IMR-90 (cell line): ENCODE data around the gene RPS8. TPM values are rescaled to one million over a fixed set of nuclear protein-coding genes. Genes with fewer than 3 reads are reported as not detected.
A peak's percentile ranks its signal among the peaks of the same experiment; 100 is the strongest.

ENCODE experiments used
- ATAC-seq: fragments of 200-7000 bp; cut with Tn5 transposase; 2 replicates; pipeline ENCODE4 v1.9.1; 2020; ENCODE audit warnings: low read depth, mild to moderate bottlenecking, moderate library complexity
- BruUV-seq: library from RNA; stranded (reverse); fragments of 400-500 nt; replicated peaks from 2 replicates; lab custom pipeline; 2021; lab: Mats Ljungman, UMichigan
- CTCF ChIA-PET: fragments of 300-600 bp; formaldehyde crosslinking; extraction: SDS; loops from one replicate; lab custom pipeline; 2021; ENCODE audit warnings: antibody characterized with exemption; lab: Yijun Ruan, JAX
- POLR2A ChIA-PET: fragments of 300-600 bp; sonication (Branson Sonifier 250); formaldehyde crosslinking; loops from one replicate; lab custom pipeline; 2022; ENCODE audit warnings: antibody characterized with exemption; ENCODE audit not compliant: unreplicated experiment; lab: Charles Lee
- DNase-seq: peaks from one replicate; pipeline ENCODE4 v3.0.0; 2013
- H2AFZ ChIP-seq: replicated peaks from 2 replicates; pipeline ENCODE3; 2013; ENCODE audit warnings: low read length, mild to moderate bottlenecking; ENCODE audit not compliant: poor library complexity
- H2AK5ac ChIP-seq: 2 replicates; pipeline ENCODE4 v1.6.1; 2013; ENCODE audit warnings: low read depth, low read length, inconsistent platforms
- H2AK9ac ChIP-seq: replicated peaks from 2 replicates; pipeline ENCODE3; 2013; ENCODE audit warnings: mild to moderate bottlenecking, low read depth, low read length, moderate library complexity; ENCODE audit not compliant: poor library complexity
- H2BK120ac ChIP-seq: 2 replicates; pipeline ENCODE4 v1.6.1; 2013; ENCODE audit warnings: low read depth, low read length, inconsistent platforms
- H2BK15ac ChIP-seq: 3 replicates; pipeline ENCODE4 v1.6.1; 2013; ENCODE audit warnings: low read depth, low read length, inconsistent platforms
- H2BK20ac ChIP-seq: 2 replicates; pipeline ENCODE4 v1.6.1; 2013; ENCODE audit warnings: low read depth, mild to moderate bottlenecking, inconsistent platforms, low read length, moderate library complexity
- H2BK5ac ChIP-seq: 2 replicates; pipeline ENCODE4 v1.6.1; 2013; ENCODE audit warnings: mild to moderate bottlenecking, low read depth, low read length, inconsistent platforms; ENCODE audit not compliant: poor library complexity, severe bottlenecking
- H3K14ac ChIP-seq: replicated peaks from 2 replicates; pipeline ENCODE4 v1.6.1; 2013; ENCODE audit warnings: low read depth, low read length, inconsistent platforms
- H3K18ac ChIP-seq: 2 replicates; pipeline ENCODE4 v1.6.1; 2013; ENCODE audit warnings: low read depth, low read length, control low read depth
- H3K23ac ChIP-seq: 2 replicates; pipeline ENCODE4 v1.6.1; 2013; ENCODE audit warnings: low read depth, low read length, inconsistent platforms
- H3K27ac ChIP-seq: 2 replicates; pipeline ENCODE4 v1.5.1; 2013; ENCODE audit warnings: mild to moderate bottlenecking, control low read depth, low read length; ENCODE audit not compliant: insufficient read depth
- H3K27me3 ChIP-seq: 2 replicates; pipeline ENCODE4 v1.6.1; 2013; ENCODE audit warnings: low read length; ENCODE audit not compliant: control insufficient read depth, insufficient read depth
- H3K36me3 ChIP-seq: 2 replicates; pipeline ENCODE4 v1.6.1; 2013; ENCODE audit warnings: low read length, mixed read lengths; ENCODE audit not compliant: control insufficient read depth, insufficient read depth
- H3K4ac ChIP-seq: 2 replicates; pipeline ENCODE4 v1.6.1; 2013; ENCODE audit warnings: low read depth, low read length, inconsistent platforms
- H3K4me1 ChIP-seq: 2 replicates; pipeline ENCODE4 v1.6.1; 2013; ENCODE audit warnings: low read length, mixed read lengths; ENCODE audit not compliant: control insufficient read depth, insufficient read depth
- H3K4me2 ChIP-seq: 2 replicates; pipeline ENCODE4 v1.6.1; 2013; ENCODE audit warnings: low read depth, mild to moderate bottlenecking, control low read depth, low read length, moderate library complexity
- H3K4me3 ChIP-seq: 2 replicates; pipeline ENCODE4 v1.5.1; 2013; ENCODE audit warnings: low read depth, mild to moderate bottlenecking, control low read depth, low read length, moderate library complexity; ENCODE audit not compliant: insufficient read depth
- H3K56ac ChIP-seq: 2 replicates; pipeline ENCODE4 v1.6.1; 2013; ENCODE audit warnings: low read length, inconsistent platforms; ENCODE audit not compliant: insufficient read depth; ENCODE audit errors: extremely low read depth
- H3K79me1 ChIP-seq, 2 experiments: 2 replicates each; pipeline ENCODE4 v1.6.1; 2013; ENCODE audit warnings: low read length in 2 of 2, inconsistent platforms in 1 of 2, low read depth in 1 of 2
- H3K9ac ChIP-seq: 2 replicates; pipeline ENCODE4 v1.6.1; 2013; ENCODE audit warnings: low read depth, low read length, control low read depth
- H3K9me1 ChIP-seq: 2 replicates; pipeline ENCODE4 v1.6.1; 2013; ENCODE audit warnings: low read length, inconsistent platforms; ENCODE audit not compliant: insufficient read depth
- H3K9me3 ChIP-seq: 2 replicates; pipeline ENCODE4 v1.6.1; 2013; ENCODE audit warnings: low read length; ENCODE audit not compliant: control insufficient read depth, insufficient read depth
- H4K20me1 ChIP-seq: 2 replicates; pipeline ENCODE4 v1.6.1; 2013; ENCODE audit warnings: low read length, inconsistent platforms; ENCODE audit not compliant: insufficient read depth
- H4K5ac ChIP-seq: 2 replicates; pipeline ENCODE4 v1.6.1; 2013; ENCODE audit warnings: mild to moderate bottlenecking, low read depth, low read length, control low read depth
- H4K8ac ChIP-seq, 2 experiments: 2 replicates each; pipeline ENCODE4 v1.6.1; 2013; ENCODE audit warnings: low read depth in 2 of 2, low read length in 2 of 2, control low read depth in 1 of 2, inconsistent platforms in 1 of 2
- H4K91ac ChIP-seq: 2 replicates; pipeline ENCODE4 v1.6.1; 2013; ENCODE audit warnings: low read depth, low read length, inconsistent platforms; ENCODE audit not compliant: insufficient read depth
- MAFK ChIP-seq: IDR thresholded peaks from 2 replicates; pipeline ENCODE4 v1.6.1; 2012; ENCODE audit warnings: low read depth, low read length, improper control_type of control experiment
- MAZ ChIP-seq: IDR thresholded peaks from 2 replicates; pipeline ENCODE4 v1.6.1; 2012; ENCODE audit warnings: low read depth, mild to moderate bottlenecking, low read length, improper control_type of control experiment, moderate library complexity, borderline replicate concordance
- MXI1 ChIP-seq: IDR thresholded peaks from 2 replicates; pipeline ENCODE4 v1.6.1; 2012; ENCODE audit warnings: low read depth, mild to moderate bottlenecking, low read length, moderate library complexity, borderline replicate concordance
- POLR2A ChIP-seq: IDR thresholded peaks from 2 replicates; pipeline ENCODE4 v1.6.1; 2012; ENCODE audit warnings: mild to moderate bottlenecking, low read depth, low read length
- RAD21 ChIP-seq: IDR thresholded peaks from 2 replicates; pipeline ENCODE4 v1.6.1; 2012; ENCODE audit warnings: low read length, improper control_type of control experiment
- RCOR1 ChIP-seq: IDR thresholded peaks from 2 replicates; pipeline ENCODE4 v1.6.1; 2012; ENCODE audit warnings: mild to moderate bottlenecking, low read length, improper control_type of control experiment; ENCODE audit not compliant: insufficient replicate concordance
- WGBS, 2 experiments: methylation state at CpG; one replicate each; pipeline versions ENCODE4 v1.1.5 to v1.1.7; 2013; ENCODE audit warnings: missing lambda C conversion rate in 2 of 2; ENCODE audit not compliant: insufficient read length in 1 of 2; ENCODE audit errors: extremely low coverage in 2 of 2; 5-methylcytosine and 5-hydroxymethylcytosine counted together
- dilution Hi-C: fragments of 300-500 bp; cut with HindIII; formaldehyde crosslinking; loops from one replicate; pipeline ENCODE4 v1.14.3; 2018; ENCODE audit warnings: low sequenced_read_pairs; ENCODE audit not compliant: unreplicated experiment
- in situ Hi-C: fragments of 300-500 bp; cut with MboI; formaldehyde crosslinking; loops from 3 replicates; pipeline ENCODE4 v1.14.3; 2019; ENCODE audit warnings: low sequenced_read_pairs, inconsistent platforms, mixed read lengths
- intact Hi-C: fragments of 100-400 bp; cut with micrococcal nuclease; formaldehyde crosslinking; loops from 2 replicates; pipeline ENCODE4 v1.10.0; 2022
- polyA plus RNA-seq, 3 experiments: library from polyadenylated mRNA; depleted of rRNA; stranded (reverse); fragments of >200 nt; gene quantifications; 2 replicates each; pipeline ENCODE4 v1.2.3, GENCODE V29; 2012; ENCODE audit warnings: low replicate concordance in 1 of 3
- total RNA-seq: library from RNA; depleted of rRNA; stranded (reverse); fragments of >200 nt; gene quantifications from 2 replicates; pipeline ENCODE4 v1.2.3, GENCODE V29; 2012

RPS8 gene
- total and polyA plus RNA-seq, 2 of the 4 experiments (the other 2 are of a cell fraction): 2,171 to 2,255 TPM

- no peak overlapping the region for H2BK20ac ChIP-seq
- dilution Hi-C loops: no loop called here
- H2BK5ac ChIP-seq: no peak overlapping the region
- H4K91ac ChIP-seq: no peak overlapping the region
- no peak overlapping the region for H3K4me3 ChIP-seq
- H2AK5ac ChIP-seq: no peak overlapping the region
- H3K4me2 ChIP-seq: no peak overlapping the region
- no peak overlapping the region for H2BK15ac ChIP-seq
- WGBS, 2 experiments: no CpG with 5 or more reads among the region's 6 CpGs
- no peak for DNase-seq
- TF ChIP-seq MAFK (no peak), POLR2A (0 out of 2 replicates have a peak, but pooled peaks have one; percentile 32), MXI1 (no peak), MAZ (no peak), RCOR1 (no peak), RAD21 (no peak)
- H3K36me3 ChIP-seq: no peaks in the 10 kb centered on the region
- in situ Hi-C loops: no loop called here
- H3K9me3 ChIP-seq: no peaks in the 10 kb centered on the region
- no peaks in the 10 kb centered on the region; a peak in 1 of 4 replicates for H3K79me1 ChIP-seq
- H3K27ac ChIP-seq: no peak overlapping the region
- CTCF ChIA-PET: no interaction called here
- no peak overlapping the region for H3K56ac ChIP-seq
- H3K18ac ChIP-seq: no peak overlapping the region
- no peaks in the 10 kb centered on the region for H3K27me3 ChIP-seq
- peaks cover 8% of the 10 kb centered on the region; the same call in 1 of the 2 replicates for H4K20me1 ChIP-seq
- intact Hi-C loops: no loop called here
- no peak overlapping the region for H4K5ac ChIP-seq
- no peak overlapping the region for H3K4ac ChIP-seq
- POLR2A ChIA-PET: interaction anchor here (0.6 to 1.1 kb wide), 2 partner anchors 22 to 54 kb away, joined by 3 to 5 read pairs; partner anchors contain the start of gene PLK3
- ATAC-seq: no peak
- no peak overlapping the region for H2AFZ ChIP-seq
- H3K9me1 ChIP-seq: peaks cover 3% of the 10 kb centered on the region; the same call in 1 of the 2 replicates
- no peak overlapping the region for H2BK120ac ChIP-seq
- no peak overlapping the region for H3K23ac ChIP-seq
- no peak overlapping the region for H2AK9ac ChIP-seq
- no peak overlapping the region for H4K8ac ChIP-seq
- no peak overlapping the region for H3K14ac ChIP-seq
- no TSS peak for BruUV-seq
- H3K4me1 ChIP-seq: no peaks in the 10 kb centered on the region; the same call in 1 of the 2 replicates
- H3K9ac ChIP-seq: no peak overlapping the region
These were observed 46.9 kb downstream of the RPS8 start for GRCh38 chr1:44822131-44822701.
